NB4 (cell line): Measurements from ENCODE around the gene NACC2.
A peak's percentile ranks its signal among the peaks of the same experiment; 100 is the strongest.

ENCODE experiments used
- DNase-seq: peaks from one replicate; pipeline ENCODE4 v3.0.0; 2010; ENCODE audit warnings: low read depth
- H3K4me3 ChIP-seq: one replicate; pipeline ENCODE4 v1.5.1; 2011; ENCODE audit warnings: mild to moderate bottlenecking, low read depth, low read length, moderate library complexity
- MYC ChIP-seq: IDR thresholded peaks from 2 replicates; pipeline ENCODE4 v1.6.1; 2011; ENCODE audit warnings: low read depth, low read length
- POLR2A ChIP-seq: IDR thresholded peaks from 2 replicates; pipeline ENCODE4 v1.6.1; 2011; ENCODE audit warnings: mild to moderate bottlenecking; ENCODE audit not compliant: insufficient read length; ENCODE audit errors: extremely low read depth
- TF ChIP-seq, protein P1 (sequence below): IDR thresholded peaks from one replicate; pipeline ENCODE4 v1.5.1; 2012; ENCODE audit warnings: low read depth, low read length
- TF ChIP-seq, protein P2 (sequence below): IDR thresholded peaks from 2 replicates; pipeline ENCODE4 v1.6.1; 2011; ENCODE audit warnings: low read depth, low read length

The NACC2 gene

DNA sequence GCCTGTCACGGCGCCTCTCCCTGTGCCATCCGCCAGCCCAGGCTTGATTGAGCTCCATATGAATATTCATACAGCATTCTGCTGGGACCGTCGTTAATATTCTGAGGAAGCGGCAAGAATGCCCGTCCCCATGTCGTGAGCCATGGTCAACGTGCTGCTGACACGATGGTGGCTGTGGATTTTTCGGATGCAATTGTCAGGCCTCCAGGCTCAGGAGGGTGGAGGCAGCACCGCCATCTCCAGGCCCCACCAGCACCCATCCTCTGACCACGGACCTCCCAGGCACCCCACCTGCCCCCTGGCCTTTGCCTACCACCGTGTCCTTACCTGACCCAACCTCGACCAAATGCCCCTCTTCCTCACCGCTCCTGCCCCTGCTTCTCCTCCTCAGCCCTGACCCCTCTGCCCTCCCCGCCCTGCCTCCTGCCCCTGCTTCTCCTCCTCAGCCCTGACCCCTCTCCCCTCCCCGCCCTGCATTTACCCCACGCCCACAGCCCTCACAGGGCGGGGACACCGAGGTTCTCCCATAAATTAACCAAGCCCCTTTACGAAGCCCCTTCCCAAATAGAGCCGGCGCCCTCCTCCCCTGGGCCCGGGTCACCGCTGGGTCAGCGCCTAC lies 13.7 kb upstream of the NACC2 start:
- no peak for DNase-seq
- TF ChIP-seq MYC (no peak), POLR2A (no peak)
- TF ChIP-seq, protein P1, sequence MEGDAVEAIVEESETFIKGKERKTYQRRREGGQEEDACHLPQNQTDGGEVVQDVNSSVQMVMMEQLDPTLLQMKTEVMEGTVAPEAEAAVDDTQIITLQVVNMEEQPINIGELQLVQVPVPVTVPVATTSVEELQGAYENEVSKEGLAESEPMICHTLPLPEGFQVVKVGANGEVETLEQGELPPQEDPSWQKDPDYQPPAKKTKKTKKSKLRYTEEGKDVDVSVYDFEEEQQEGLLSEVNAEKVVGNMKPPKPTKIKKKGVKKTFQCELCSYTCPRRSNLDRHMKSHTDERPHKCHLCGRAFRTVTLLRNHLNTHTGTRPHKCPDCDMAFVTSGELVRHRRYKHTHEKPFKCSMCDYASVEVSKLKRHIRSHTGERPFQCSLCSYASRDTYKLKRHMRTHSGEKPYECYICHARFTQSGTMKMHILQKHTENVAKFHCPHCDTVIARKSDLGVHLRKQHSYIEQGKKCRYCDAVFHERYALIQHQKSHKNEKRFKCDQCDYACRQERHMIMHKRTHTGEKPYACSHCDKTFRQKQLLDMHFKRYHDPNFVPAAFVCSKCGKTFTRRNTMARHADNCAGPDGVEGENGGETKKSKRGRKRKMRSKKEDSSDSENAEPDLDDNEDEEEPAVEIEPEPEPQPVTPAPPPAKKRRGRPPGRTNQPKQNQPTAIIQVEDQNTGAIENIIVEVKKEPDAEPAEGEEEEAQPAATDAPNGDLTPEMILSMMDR: no peak
- TF ChIP-seq, protein P2, sequence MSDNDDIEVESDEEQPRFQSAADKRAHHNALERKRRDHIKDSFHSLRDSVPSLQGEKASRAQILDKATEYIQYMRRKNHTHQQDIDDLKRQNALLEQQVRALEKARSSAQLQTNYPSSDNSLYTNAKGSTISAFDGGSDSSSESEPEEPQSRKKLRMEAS: no peak
- H3K4me3 ChIP-seq: no peak overlapping the region

DNA sequence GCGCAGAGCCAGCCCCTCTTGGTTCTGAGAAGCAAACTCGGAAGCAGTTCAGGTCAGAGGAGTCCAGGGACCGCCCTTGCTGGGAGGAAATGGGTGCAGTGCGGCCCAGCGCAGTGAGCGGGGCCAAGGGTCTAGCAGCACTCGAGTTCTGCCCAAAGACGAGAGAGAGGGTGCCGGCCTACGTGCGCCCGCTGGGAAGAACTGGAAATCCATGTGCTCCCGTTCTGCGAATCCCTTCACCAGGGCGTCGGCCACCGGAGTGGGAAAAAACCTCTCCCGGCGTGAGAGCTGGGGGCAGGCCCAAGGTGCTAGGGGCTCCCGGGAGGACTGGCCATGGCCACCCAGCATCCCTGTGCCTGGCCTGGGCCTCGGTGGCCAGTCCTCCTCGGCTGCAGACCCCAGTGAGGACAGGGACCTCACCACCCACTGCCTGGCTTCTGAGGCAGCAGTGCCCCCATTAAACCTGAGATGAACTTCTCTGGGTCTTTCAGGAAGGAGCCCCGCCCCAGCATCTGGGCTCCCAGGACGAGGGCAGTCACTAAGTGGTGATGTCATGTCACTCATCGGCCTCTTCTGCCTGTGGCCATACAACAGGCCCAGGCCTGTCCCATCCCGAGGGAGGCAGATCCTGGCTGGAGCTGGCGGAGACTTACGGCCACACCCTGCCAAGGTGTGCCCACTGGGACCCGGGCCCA lies 13.0 kb upstream of the NACC2 start:
- TF ChIP-seq, protein P2: no peak
- TF ChIP-seq, protein P1: no peak
- no peak for TF ChIP-seq POLR2A
- no peak for TF ChIP-seq MYC
- H3K4me3 ChIP-seq: no peak overlapping the region
- DNase-seq: no peak

DNA sequence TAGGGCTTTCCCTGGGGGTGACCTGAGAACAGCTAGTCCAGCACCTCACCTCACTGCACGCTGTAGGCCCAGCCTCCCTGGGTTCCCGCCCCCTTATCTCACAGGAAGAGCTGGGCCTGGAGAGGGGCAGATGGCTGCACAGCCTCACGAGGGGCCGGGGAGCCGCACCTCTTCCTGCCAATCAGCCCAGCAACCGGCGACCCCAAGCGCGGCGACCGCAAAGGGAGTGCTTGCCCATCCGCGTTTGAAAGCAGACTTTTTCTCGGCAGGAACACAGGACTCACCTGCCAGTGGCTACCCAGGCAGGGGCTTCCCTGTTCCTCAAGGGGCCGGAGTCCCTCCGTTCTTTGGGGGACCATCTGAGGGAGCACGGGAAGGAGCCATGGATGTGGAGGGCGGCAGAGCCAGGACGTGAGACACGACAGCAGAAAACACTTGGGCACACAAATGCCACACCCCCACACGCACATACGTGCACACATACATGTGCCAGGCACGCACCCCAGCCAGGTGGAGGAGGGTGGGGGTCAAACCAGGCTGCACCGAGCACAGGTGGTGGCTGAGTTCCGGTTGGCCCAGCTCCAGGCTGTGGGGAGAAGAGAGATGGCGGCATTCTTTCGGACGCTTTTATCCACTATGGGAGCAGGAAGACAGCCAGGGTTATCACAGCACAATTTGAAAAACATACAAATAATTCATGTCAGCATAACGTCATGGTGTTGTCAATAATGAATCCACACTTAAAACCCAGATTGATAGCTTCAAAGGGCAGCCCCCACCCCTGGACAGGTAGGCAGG lies 12.3 kb upstream of the NACC2 start:
- DNase-seq: no peak
- no peak overlapping the region for H3K4me3 ChIP-seq
- TF ChIP-seq, protein P2: no peak

DNA sequence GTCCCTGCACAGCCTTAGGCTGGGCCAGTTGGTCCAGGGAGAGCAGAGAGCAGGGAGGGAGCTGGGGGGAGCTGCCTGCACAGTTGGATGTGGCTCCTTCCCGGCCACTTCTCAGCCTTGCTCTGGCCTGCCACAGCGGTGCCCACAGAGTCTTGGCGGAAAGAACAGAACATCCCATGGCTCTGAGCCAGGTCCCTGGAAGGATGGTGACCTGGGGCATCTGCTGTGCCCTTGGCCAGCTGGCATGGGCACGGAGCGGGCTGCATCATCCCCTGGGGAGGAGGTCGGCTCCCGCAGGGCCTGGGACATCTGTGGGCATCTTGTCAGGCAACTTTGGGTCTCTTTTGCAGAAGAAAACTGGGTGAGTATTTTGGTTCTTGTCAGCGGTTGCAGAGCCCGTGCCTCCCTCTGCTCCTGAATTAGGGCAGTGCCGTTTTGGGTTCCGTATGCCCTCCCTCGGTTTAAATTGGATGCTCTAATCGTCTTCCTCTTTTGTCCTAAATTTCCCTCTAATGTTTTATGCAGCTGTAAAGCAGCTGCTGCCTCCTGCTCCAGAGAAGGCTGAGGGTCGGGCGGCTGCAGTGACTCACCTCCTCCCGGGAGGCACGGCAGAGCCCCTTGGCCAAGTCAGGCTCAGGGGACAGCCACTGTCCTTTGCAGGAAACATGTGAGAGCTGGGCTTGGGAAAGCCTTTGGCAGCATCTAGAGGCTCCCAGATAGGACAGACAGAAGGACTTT lies 10.5 kb upstream of the NACC2 start:
- peak; percentile 73 for DNase-seq
- no peak for TF ChIP-seq POLR2A
- TF ChIP-seq MYC: no peak
- TF ChIP-seq, protein P2: no peak
- TF ChIP-seq, protein P1: no peak
- no peak overlapping the region for H3K4me3 ChIP-seq

DNA sequence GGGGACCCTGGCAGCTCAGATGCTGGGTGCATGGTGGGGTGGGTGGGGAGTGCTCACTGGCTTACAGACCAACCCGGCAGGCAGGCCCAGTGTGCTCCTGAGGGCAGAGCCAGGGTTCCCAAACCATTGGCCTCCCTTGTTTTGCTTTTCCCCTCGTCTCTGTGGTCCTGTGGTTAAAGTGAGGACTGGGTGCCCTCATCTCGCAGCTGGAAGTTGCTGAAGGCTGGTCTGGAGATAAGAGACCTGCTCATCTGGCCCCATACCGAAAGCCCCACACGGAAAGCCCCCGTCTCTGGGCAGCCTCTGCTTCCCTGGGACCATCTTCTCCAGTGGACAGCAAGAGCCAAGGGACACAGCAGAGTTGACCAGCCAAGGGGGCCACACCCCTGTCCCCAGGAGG lies 9.8 kb upstream of the NACC2 start:
- no peak overlapping the region for H3K4me3 ChIP-seq
- no peak for TF ChIP-seq POLR2A
- no peak for TF ChIP-seq MYC
- TF ChIP-seq, protein P2: no peak
- TF ChIP-seq, protein P1: no peak
- no peak for DNase-seq
